ENCODE data around the gene GSG1.

GSG1 gene

GRCh38 chr12:13147688-13148484 lies 44.4 kb upstream of the GSG1 start:
- TF ChIP-seq CTCF (IDR thresholded peaks at IDR 0.05; ENCODE audit: insufficient read depth, low read depth, low read length, missing control alignments) = no peak
- no peak overlapping the region for H3K4me3 ChIP-seq (ENCODE audit: low read depth, low read length)
- DNase-seq (ENCODE audit: low read depth) = no peak

GRCh38 chr12:13146336-13146938 lies 43.0 kb upstream of the GSG1 start:
- TF ChIP-seq CTCF (IDR thresholded peaks at IDR 0.05; ENCODE audit: insufficient read depth, low read depth, low read length, missing control alignments) = no peak
- no peak for DNase-seq (ENCODE audit: low read depth)
- no peak overlapping the region for H3K4me3 ChIP-seq (ENCODE audit: low read depth, low read length)

GRCh38 chr12:13144266-13144828 lies 40.9 kb upstream of the GSG1 start:
- no peak overlapping the region for H3K4me3 ChIP-seq (ENCODE audit: low read depth, low read length)
- DNase-seq (ENCODE audit: low read depth) = no peak
- no peak for TF ChIP-seq CTCF (IDR thresholded peaks at IDR 0.05; ENCODE audit: insufficient read depth, low read depth, low read length, missing control alignments)

GRCh38 chr12:13142747-13143146 lies 39.3 kb upstream of the GSG1 start:
- no peak for TF ChIP-seq CTCF (IDR thresholded peaks at IDR 0.05; ENCODE audit: insufficient read depth, low read depth, low read length, missing control alignments)
- no peak for DNase-seq (ENCODE audit: low read depth)
- no peak overlapping the region for H3K4me3 ChIP-seq (ENCODE audit: low read depth, low read length)

GRCh38 chr12:13141686-13142085 lies 38.2 kb upstream of the GSG1 start:
- DNase-seq (ENCODE audit: low read depth) = no peak
- H3K4me3 ChIP-seq (ENCODE audit: low read depth, low read length) = no peak overlapping the region
- no peak for TF ChIP-seq CTCF (IDR thresholded peaks at IDR 0.05; ENCODE audit: insufficient read depth, low read depth, low read length, missing control alignments)

- H3K4me3 ChIP-seq (ENCODE audit: low read depth, low read length) = no peak overlapping the region
- TF ChIP-seq CTCF (IDR thresholded peaks at IDR 0.05; ENCODE audit: insufficient read depth, low read depth, low read length, missing control alignments) = no peak
- no peak for DNase-seq (ENCODE audit: low read depth)
Observed at GRCh38 chr12:13135371-13136178, 32.1 kb upstream of the GSG1 start.
